ENCODE data around the gene A1BG. TPM values are rescaled to one million over a fixed set of nuclear protein-coding genes. Genes with fewer than 3 reads are reported as not detected.
A peak's percentile ranks its signal among the peaks of the same experiment; 100 is the strongest.

The A1BG gene
- 13.3 TPM for total RNA-seq

- ATAC-seq = no peak
- intact Hi-C loops (cut with DNase I) = no loop called here
- no peak for DNase-seq (ENCODE audit: low spot score)
Measured at GRCh38 chr19:58352760-58353671, at the start of gene A1BG. TSS of gene A1BG (minus strand) at chr19:58353492. CDS start at chr19:58353437, 55 bp downstream.

- DNase-seq (ENCODE audit: low spot score) (no peak), ATAC-seq (no peak)
- intact Hi-C loops (cut with DNase I) = no loop called here
Measured at GRCh38 chr19:58401840-58402421, 48.6 kb upstream of the A1BG start.

GRCh38 chr19:58400916-58401839 is 47.9 kb upstream of the A1BG start:
- DNase-seq (ENCODE audit: low spot score) (peak; percentile 100), ATAC-seq (peak; percentile 100)
- intact Hi-C loops (cut with DNase I) = no loop called here

GRCh38 chr19:58400316-58400915 is 47.1 kb upstream of the A1BG start:
- ATAC-seq = no peak
- intact Hi-C loops (cut with DNase I) = no loop called here
- DNase-seq (ENCODE audit: low spot score) = no peak

- DNase-seq (ENCODE audit: low spot score) = no peak
- intact Hi-C loops (cut with DNase I) = no loop called here
- no peak for ATAC-seq
Measured at GRCh38 chr19:58399903-58400302, 46.6 kb upstream of the A1BG start.

GRCh38 chr19:58398545-58398944 is 45.3 kb upstream of the A1BG start:
- intact Hi-C loops (cut with DNase I) = no loop called here
- ATAC-seq = no peak
- DNase-seq (ENCODE audit: low spot score) = no peak

GRCh38 chr19:58398087-58398486 is 44.8 kb upstream of the A1BG start:
- intact Hi-C loops (cut with DNase I) = no loop called here
- ATAC-seq (no peak), DNase-seq (ENCODE audit: low spot score) (no peak)

- no peak for DNase-seq (ENCODE audit: low spot score)
- ATAC-seq = no peak
- intact Hi-C loops (cut with DNase I) = no loop called here
Measured at GRCh38 chr19:58397533-58398037, 44.3 kb upstream of the A1BG start.

- ATAC-seq (no peak), DNase-seq (ENCODE audit: low spot score) (no peak)
- intact Hi-C loops (cut with DNase I) = no loop called here
Measured at GRCh38 chr19:58396691-58397532, 43.6 kb upstream of the A1BG start.

- DNase-seq (ENCODE audit: low spot score) = no peak
- no peak for ATAC-seq
- intact Hi-C loops (cut with DNase I) = no loop called here
Measured at GRCh38 chr19:58395979-58396627, 42.8 kb upstream of the A1BG start.

- intact Hi-C loops (cut with DNase I) = no loop called here
- ATAC-seq = no peak
Measured at GRCh38 chr19:58395220-58395978, 42.1 kb upstream of the A1BG start, which contains the start of gene RNF225. TSS of gene RNF225 (plus strand) at chr19:58395656. CDS start at chr19:58396090, 434 bp downstream.

GRCh38 chr19:58394821-58395219 is 41.5 kb upstream of the A1BG start:
- intact Hi-C loops (cut with DNase I) = no loop called here
- ATAC-seq = no peak
- no peak for DNase-seq (ENCODE audit: low spot score)

More at GRCh38 chr19:58395220-58395978, 42.1 kb upstream of the A1BG start, which contains the start of gene RNF225:
- DNase-seq (ENCODE audit: low spot score) = no peak

GRCh38 chr19:58393725-58394033 is 40.4 kb upstream of the A1BG start:
- intact Hi-C loops (cut with DNase I) = no loop called here
- no peak for DNase-seq (ENCODE audit: low spot score)
- ATAC-seq = no peak

GRCh38 chr19:58392945-58393724 is 39.8 kb upstream of the A1BG start:
- DNase-seq (ENCODE audit: low spot score) (no peak), ATAC-seq (no peak)
- intact Hi-C loops (cut with DNase I) = no loop called here

GRCh38 chr19:58388175-58388526 is 34.9 kb upstream of the A1BG start:
- ATAC-seq (no peak), DNase-seq (ENCODE audit: low spot score) (no peak)
- intact Hi-C loops (cut with DNase I) = no loop called here
